NCI-H2196 (cell line): Measurements from ENCODE around the gene ITPRID2.

Source experiments
- DNase-seq: peaks from one replicate; lab custom pipeline; 2025; ENCODE audit not compliant: unreplicated experiment; lab: John Stamatoyannopoulos, UW

Gene ITPRID2

DNA sequence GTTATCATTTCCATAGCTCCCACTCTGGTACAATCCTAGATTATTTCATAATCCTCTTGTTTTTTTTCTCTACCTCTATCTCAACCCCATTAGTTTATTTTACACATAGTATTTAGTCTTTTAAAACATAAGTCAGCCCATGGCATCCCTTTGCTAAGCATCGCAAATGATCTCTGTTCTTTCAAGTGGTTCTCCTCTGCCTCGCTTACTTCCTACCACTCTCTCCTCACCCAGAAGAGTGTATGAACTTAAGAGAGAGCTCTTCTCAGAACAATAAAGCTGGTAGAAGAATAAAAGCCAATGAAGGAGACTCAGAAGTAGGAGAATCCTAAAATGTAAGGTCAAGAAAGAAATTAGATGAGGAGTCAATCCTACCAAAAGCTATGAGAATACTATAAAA, 12.2 kb upstream of the ITPRID2 start:
- DNase-seq, result no peak

DNA sequence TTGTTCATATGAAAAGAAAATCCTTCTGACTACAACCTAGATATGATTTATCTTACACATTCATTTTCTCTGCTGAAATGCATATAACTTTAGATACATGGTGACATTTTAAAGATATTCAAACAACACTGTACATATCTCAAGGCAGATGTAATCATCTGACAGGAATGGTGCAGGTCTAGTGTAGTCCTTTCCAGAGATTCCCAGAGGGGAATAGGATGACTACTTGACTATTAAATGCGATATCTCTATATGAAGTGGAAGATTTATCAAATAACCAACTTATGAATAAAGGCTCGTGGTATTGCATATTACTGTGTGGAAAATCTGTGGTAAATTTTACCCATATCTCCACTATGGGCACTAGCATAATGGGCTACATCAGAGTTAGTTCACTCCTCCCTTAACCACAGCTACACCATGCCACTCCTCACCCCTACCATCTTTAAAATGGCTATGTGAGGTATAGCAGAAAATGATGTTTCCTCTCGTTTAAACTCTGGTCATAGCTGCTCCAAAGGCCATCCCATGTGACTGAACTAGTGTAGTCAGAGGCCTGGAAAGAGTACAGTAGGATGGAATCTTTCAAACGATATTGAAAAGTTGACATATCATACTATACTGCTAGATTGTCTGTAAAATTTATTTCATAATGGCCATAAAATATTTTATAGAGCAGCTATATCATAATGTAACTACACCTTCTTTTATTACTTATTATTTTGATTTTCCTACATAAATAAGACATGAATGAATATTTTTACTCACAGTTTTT, 9.1 kb upstream of the ITPRID2 start:
- no peak for DNase-seq

DNA sequence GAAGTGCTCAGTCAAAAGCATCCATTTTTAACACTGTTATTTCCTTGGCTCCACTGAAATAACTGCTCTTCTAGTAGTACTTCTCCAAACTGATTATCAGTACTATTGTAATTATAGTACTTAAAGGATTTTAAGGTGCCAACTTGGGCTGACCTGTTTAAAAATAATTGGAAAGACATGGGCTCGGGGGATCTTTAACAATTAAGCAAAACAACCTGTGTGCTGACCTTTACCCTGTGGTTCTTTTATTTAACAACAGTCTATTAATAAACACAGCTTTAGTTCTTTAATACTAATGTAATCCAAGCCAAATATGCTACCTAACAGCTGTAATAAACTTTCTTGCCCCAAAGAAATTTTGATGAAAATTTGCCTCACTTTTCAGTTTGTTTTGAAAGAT, 6.9 kb upstream of the ITPRID2 start:
- no peak for DNase-seq

DNA sequence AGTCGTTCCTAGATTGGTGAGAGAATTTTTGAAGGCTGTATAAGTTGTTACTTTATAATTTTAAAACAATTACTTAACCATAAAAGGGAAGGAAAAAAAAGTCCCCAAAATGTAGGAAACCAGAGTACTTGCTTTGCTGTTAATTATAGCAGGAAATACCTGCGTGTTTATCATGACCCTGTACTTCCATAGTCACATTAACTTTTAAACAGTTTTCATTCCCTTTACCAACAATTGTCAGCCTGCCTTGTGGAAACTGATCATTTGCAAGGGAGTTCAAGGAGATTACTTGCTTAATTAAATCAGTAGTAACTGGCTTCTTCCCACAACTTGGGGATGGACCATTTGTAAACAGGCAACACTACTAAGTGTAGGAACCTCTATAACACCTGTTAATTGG, 6.4 kb upstream of the ITPRID2 start:
- DNase-seq, result no peak

DNA sequence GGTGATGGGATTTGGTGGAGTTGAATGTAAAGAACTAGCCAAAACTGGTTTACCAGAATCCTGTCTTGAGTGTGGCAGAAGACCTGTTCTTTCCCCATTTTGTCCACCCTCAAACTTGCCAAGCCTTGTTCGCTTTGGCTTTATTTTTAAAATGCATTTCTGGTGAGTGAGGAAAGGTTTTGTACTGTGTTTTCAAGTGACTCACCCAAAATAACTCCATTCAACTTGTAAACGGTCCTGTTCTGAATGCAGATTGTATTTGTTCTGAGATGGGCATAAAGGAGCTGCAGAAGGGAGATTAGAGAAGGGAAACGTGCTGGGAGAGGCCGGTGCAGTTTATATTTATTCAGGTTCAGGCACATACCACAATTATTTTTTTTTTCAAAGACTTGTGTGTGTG, 5.3 kb upstream of the ITPRID2 start:
- DNase-seq, result no peak

DNA sequence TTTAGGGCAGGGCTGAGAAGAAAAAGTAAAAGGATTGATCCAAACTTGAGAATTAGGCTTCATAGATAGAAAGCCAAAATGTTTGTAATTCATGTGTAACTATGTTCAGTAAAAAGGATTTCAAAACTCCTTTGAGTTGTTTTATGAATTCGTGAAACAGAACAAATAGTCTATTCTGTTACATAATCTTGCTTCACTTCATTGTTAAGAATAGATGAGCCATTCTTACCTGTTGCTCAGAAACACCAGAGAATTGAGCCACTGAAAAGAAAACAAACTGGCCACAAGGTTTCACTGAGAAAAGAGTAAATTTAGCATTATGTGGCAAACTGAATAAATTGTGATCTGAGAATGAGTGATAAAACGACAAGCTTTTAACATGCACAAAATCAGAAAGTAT, 4.5 kb upstream of the ITPRID2 start:
- no peak for DNase-seq

DNA sequence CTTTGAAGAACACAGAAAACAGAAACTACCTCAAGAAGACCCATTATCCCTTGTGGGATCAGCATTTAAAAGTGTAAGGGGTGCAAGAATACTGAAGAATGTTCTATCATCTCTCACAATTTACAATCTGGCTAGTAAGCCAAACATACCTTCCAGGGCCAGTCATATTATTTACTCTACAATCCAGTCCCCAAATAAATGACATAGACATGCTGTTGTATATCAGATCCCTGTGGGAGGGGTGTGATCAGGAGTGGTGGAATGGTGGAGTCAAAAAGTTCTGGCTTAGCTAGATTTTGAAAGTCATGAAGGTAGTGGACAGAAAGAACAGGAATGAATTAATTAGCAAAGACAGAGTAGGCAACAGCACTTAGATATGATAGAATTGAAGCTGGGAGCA, 1.8 kb upstream of the ITPRID2 start:
- no peak for DNase-seq

DNA sequence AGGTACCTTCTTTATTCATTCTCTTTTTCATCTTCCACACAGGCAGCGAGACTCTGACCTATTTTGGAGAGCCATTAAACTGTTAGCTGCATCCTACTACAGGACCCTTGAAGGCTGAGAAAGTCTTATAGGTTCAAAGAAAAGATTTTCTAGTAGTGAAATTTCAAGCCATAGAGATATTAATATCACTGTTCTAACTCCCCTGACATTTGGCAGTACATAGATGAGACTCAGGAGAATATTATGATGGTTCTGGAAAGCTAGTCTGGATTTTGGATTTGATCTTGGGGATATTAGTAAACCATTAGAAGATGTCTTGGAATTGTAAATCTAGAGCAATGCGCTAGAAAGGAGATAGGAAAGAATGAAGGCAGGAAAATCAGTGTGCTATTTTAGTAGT, 1.3 kb upstream of the ITPRID2 start:
- DNase-seq, result no peak

DNA sequence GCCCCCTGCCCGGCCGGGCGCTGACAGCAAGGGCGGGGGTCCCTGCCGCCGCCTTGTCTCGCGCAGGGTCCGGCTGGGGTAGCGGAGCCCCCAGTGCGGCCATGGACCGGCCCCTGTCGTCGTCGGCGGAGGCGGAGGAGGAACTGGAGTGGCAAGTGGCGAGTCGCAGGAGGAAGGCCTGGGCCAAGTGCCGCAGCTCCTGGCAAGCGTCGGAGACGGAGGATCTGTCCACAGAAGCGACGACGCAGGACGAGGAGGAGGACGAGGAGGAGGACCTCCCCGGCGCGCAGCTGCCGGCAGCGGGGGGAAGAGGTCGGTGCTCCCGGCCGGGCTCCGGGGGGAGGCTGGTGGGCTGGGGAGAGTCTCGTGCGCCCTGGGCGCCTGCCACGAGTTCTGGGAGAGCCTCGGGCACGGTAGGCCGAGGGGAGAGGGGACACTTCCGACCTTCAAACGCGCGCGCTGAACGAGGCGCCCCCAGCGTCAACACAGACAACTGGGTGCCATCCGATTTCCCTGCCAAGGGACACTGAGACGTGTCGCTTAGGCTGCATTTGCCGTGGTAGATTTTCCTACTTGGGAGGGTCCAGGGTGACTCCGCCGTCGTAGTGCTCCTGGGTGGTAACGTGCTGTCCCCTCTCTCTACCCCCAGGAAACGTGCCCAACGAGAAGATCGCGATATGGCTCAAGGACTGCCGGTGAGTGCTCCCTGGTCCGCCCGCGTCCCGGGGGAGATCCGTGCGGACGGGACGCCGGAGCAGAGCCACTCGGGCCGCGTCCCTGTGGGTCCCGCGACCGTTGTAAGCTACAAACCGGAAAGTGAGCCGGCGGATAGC, 652 bp downstream of the ITPRID2 start:
- DNase-seq, result peak; percentile 47

DNA sequence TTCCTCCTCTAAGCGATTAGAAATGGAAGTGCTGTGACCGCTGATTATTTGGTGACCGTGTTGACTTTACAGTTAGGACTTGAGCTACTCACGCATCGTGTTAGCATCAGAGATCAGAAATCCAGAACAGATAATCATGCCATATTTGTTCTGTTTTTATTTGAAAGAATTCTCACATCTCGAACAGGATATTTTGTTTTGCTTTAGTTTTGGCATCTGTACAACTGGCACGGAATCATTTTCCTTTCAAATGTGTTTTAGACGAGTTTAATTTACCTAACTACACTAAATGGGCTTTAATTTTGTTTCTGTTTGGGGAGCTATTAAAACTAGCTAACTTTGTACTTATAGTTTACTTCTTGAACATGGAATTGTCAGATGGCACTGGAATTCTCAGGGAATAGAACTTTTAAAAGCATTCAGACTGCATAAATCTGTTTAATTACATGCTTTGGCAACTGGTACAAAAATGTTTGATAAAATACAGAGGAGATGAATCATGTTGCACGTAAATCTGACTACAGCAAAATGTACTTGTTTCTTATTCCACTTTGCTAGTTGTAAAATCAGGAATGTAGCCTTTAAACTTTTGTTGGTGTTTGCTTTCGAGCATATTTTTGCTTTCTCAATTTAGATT, 1.4 kb downstream of the ITPRID2 start:
- DNase-seq, result no peak

DNA sequence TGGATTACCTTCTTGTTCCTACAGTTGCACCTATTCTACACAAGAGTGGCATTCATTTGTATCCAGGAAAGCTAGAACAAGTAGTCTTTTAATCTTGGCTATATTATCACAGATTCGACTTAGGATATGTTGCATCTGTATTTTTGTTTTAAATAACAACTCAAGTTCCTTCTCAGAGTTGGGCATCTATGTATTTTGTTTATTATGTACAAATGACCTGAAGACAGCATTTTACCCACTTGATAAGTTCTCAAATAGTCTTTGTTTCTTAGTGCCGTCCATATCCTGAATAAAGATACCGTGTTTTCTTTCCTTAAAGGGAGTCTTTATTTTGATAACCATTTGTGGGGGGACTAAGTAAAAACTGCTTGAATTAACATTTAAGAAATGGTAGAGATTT, 2.9 kb downstream of the ITPRID2 start:
- no peak for DNase-seq

DNA sequence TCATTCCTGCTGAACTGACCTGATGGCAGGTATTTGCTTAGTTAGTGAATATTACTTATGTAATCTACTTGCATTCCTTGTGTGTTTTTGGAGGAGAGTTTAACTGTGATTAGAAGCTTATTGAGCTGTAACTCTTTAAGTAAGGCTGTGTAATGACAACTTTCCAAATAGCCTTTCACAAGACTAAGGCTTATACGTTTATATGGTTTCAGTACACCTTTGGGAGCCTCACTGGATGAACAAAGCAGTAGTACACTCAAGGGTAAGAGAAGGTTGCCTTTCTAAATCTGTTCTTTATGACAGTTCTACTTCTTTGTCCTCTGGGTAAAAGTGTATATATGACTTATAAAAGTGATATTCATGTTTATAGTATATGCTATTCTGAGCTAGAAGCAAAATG, 4.3 kb downstream of the ITPRID2 start:
- no peak for DNase-seq

DNA sequence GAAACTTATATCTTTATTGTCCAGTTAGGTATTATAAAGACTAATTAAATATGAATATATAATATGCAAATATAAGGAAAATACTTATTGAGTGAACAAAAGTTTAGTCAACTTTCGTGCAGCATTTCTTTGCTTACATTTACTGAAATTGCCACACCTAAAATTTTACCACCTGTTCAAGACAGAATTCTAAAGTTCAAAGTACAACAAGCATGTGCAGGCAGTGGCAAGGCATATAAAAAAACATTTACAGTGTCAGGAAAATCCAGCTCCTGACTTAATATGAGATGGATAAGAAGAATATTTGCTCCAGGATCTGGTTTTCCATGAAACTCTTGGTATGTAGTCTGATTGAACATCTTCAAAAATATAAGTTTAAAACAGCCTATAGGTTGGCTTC, 4.8 kb downstream of the ITPRID2 start:
- DNase-seq, result no peak

DNA sequence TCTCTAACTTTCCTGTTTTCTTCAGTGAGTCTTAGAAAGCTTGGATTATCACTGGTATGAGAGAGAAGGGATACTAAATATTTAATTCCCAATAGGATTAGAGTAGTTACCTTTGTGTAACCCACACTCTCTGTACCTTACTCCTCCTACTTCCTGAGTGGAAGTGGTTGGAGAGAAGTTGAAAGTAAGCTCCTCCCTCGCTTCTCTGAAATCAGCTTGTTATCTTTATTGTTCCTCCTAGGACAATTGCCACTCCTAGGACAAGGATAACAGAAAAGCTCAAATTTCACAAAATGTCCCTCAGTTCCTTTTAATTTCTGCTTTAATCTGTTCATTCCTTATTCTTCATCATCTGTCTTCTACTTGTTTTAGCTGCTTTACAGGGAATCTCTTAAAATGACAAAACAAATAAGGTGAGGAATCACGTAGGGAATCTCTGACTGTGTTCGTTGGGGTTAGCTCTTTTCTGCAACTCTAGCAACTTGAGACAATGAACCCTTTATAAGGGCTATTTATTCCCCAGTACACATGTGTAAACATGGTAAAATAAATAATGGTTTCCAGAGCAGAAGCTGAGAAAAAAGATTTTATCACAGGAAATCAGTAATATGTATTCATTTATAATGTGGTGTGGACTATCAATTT, 8.6 kb downstream of the ITPRID2 start:
- no peak for DNase-seq

DNA sequence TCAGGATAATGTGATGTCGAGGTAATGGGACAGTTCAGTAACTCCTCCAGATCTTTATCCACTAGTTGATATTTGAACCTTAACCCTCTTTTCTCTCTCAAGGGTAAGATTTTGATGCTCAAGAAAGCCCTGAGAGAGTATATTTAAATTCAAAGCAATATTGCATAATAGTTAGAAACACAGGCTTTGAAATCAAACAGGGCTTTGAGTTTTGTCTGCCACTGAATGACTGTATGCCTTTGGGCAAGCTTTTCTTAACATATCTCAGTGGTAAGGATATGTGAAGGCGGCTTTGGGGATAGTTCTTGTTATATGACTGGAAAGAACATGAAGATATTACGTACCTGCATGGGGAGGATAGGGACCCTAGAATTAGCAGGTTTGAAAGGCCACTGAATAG, 11.1 kb downstream of the ITPRID2 start:
- no peak for DNase-seq

DNA sequence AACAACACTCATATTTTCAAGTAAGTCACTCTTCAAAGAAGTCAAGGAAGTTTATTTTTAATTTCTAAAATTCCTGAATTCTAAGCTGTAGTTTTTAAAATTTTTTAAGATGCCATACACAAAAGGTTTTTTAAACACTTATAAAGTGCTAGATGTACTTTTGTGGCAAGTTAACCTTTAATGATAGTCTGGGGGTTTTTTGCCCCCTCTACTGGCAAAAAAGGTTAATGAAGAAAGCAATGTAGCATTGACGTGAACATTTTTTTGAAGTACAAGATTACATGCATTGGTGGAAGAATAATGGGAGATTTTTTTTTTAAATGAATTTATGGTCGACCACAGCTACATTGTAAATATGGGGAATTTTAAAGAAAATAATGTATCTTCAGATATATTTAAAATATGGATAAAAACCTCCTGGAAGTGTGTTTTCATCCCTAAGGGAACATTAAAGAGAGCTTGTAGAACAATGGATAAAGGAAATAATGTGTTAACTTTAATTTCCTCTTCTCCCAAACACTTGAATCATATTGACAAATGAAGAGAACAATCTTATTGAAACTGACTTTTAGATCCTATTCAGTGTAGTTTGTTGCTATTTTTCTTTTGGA, 12.6 kb downstream of the ITPRID2 start:
- peak; percentile 15 for DNase-seq

DNA sequence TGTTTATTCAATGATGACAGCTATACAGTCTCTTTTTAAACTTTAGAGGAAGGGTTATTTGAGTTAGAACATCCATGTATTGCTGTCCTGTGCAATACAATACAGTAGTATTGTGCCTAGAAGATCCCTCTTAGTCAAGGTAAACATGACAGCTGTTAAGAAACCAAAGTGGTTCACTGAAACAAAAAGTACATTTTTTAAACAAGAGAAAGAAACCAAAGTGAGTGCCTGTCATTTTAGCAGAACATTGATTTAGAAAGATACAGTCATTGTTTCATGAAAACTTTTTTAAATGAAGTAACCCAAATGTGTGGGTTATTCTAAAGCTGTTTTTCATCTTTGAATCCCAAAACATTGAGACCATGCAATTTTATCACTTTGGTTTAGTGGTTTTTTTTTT, 15.5 kb downstream of the ITPRID2 start:
- DNase-seq, result no peak

DNA sequence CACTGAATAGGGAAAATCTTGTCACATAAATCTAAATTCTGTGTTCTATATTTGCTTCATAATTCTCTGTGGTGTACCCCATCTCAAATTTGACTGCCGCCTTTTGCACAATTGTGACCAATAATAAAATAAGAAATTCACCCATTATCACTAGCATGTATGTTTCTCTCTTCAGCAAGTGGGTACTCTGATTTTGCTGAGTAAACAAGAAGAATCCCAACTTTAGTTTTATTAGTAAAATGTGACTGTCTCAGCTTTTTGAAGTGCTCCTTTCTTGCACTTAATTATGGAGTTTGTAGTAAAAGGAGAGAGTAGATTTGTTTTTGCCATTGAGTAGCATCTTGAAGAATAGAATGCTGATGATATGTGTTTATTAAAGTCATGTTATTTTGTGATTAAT, 16.1 kb downstream of the ITPRID2 start:
- DNase-seq, result no peak

DNA sequence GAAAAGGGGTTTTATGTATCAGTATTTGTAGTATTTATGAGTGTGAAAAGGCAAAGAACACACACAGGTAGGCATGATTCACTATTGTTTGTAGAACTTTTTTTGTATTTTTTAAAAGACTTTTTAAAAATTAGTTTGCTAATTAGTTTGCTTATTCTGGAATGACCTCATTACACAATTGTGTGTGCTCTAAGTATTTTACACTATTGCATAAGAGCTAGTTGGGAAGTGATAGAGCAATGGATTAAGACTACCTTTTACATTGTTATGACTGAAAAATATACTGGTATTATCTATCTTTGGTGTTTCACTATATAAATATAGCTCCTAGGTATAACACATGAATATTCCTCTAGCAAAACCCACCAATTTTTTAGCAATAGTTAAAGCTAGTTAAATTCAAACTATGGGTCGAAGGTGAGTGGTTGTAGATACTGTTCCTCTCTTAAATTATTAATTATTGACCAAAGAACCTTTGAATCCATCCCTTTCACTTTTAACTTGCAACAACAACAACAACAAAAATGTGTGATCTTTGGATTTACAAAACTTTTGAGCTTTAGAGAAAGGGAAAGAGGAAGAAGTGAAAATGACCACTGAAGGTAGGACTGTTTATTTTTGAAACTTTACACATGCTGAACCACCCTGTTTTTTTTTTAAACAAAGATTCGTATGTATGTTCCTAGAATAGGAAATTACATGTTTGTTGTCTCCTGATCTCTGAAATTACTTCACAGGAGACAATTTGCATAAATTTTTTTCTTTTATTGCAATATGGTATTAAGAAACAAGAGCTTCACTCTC, 18.7 kb downstream of the ITPRID2 start:
- DNase-seq, result no peak

DNA sequence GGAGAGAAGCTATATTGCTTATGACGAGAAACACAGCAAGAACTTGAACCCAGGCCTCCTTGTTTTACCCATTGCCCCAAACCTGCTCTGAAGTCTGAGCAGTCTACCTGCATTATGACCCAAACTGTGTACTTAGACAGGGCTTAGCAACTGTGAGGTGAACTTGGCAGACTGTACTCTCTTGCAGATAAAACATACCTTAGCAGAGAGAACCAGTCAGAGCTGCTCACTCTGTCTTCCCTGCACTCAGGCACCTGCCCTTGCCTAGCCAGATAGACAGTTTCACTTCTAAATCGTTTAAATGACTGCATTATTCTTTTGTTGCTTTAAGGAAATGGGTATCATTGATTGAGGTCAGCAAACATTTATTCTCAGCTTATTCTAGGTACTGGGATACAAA, 20.3 kb downstream of the ITPRID2 start:
- DNase-seq, result no peak
